HepG2 (cell line): Measurements from ENCODE around the gene LRP5. TPM values are rescaled to one million over a fixed set of nuclear protein-coding genes. Genes with fewer than 3 reads are reported as not detected.

ENCODE experiments used
- ATF1 ChIP-seq: IDR thresholded peaks from 2 replicates; pipeline ENCODE4 v1.6.1; 2016; ENCODE audit warnings: mild to moderate bottlenecking, control low read depth
- ELF4 ChIP-seq: sonication (generic); formaldehyde crosslinking; IDR thresholded peaks from 2 replicates; pipeline ENCODE4 v1.5.0; 2020; ENCODE audit warnings: missing genetic modification reagents, mild to moderate bottlenecking, moderate library complexity, borderline replicate concordance
- FOXM1 ChIP-seq: sonication (generic); formaldehyde crosslinking; IDR thresholded peaks from 2 replicates; pipeline ENCODE4 v1.5.0; 2020; ENCODE audit warnings: missing genetic modification reagents
- HOXD1 ChIP-seq: sonication (generic); formaldehyde crosslinking; IDR thresholded peaks from 2 replicates; pipeline ENCODE4 v1.5.0; 2020; ENCODE audit warnings: missing genetic modification reagents
- MEF2D ChIP-seq: sonication (generic); formaldehyde crosslinking; IDR thresholded peaks from 2 replicates; pipeline ENCODE4 v1.5.1; 2020; ENCODE audit warnings: mild to moderate bottlenecking, missing genetic modification reagents
- MYNN ChIP-seq: sonication (generic); formaldehyde crosslinking; IDR thresholded peaks from 2 replicates; pipeline ENCODE4 v1.4.0; 2020; ENCODE audit warnings: mild to moderate bottlenecking, low read depth, missing genetic modification reagents
- PPARG ChIP-seq: conservative IDR thresholded peaks from 2 replicates; pipeline ENCODE4 v1.6.1; 2016; ENCODE audit warnings: missing biosample characterization, missing genetic modification reagents
- SALL2 ChIP-seq: sonication (generic); formaldehyde crosslinking; IDR thresholded peaks from 2 replicates; pipeline ENCODE4 v1.8.1; 2023; ENCODE audit warnings: mild to moderate bottlenecking, missing genetic modification reagents, inconsistent platforms
- SOX6 ChIP-seq, 2 experiments: fragments of 450-650 bp in 1 of 2; sonication (generic) in 1 of 2; formaldehyde crosslinking in 1 of 2; IDR thresholded peaks; 2 replicates each; pipeline versions ENCODE4 v1.4.0 to v1.6.1; 2017 to 2020; ENCODE audit warnings: antibody characterized with exemption in 1 of 2, mild to moderate bottlenecking in 1 of 2, missing genetic modification reagents in 1 of 2
- ZNF335 ChIP-seq: sonication (generic); formaldehyde crosslinking; IDR thresholded peaks from 2 replicates; pipeline ENCODE4 v1.4.0; 2020; ENCODE audit warnings: missing genetic modification reagents
- ZNF512 ChIP-seq: sonication (generic); formaldehyde crosslinking; IDR thresholded peaks from 2 replicates; pipeline ENCODE4 v1.4.0; 2020; ENCODE audit warnings: mild to moderate bottlenecking, missing genetic modification reagents
- polyA plus RNA-seq, 8 experiments: library from polyadenylated mRNA; depleted of rRNA in 3 of 8; stranded (reverse) in 7 of 8; unstranded in 1 of 8; fragments of >200 nt; fragmentation: Illumina TruSeq in 4 of 8; extraction: Trizol in 4 of 8; gene quantifications; 2 replicates each; pipeline versions ENCODE4 v1.2.1 to v1.2.3, GENCODE V29; 2011 to 2016; ENCODE audit warnings: low read depth in 4 of 8, missing spikeins in 1 of 8, mixed read lengths in 1 of 8; ENCODE audit not compliant: insufficient read depth in 1 of 8
- total RNA-seq, 5 experiments: library from RNA; depleted of rRNA; stranded (reverse); fragments of >200 nt; fragmentation: Illumina TruSeq; extraction: Trizol; gene quantifications; 2 replicates each; pipeline ENCODE4 v1.2.3, GENCODE V29; 2016; ENCODE audit warnings: low read depth in 1 of 5
- TF ChIP-seq, protein P1 (sequence below): sonication (generic); formaldehyde crosslinking; IDR thresholded peaks from 2 replicates; pipeline ENCODE4 v1.5.0; 2020; ENCODE audit warnings: mild to moderate bottlenecking, low read depth, missing genetic modification reagents, borderline replicate concordance
- TF ChIP-seq, protein P2 (sequence below): sonication (generic); formaldehyde crosslinking; IDR thresholded peaks from 2 replicates; pipeline ENCODE4 v1.9.0; 2021; ENCODE audit warnings: missing genetic modification reagents, mild to moderate bottlenecking, borderline replicate concordance
- TF ChIP-seq, protein P3 (sequence below): IDR thresholded peaks from 2 replicates; pipeline ENCODE4 v1.6.1; 2016; ENCODE audit warnings: missing compliant biosample characterization, missing genetic modification reagents, borderline replicate concordance
- TF ChIP-seq, protein P4 (sequence below): sonication (generic); formaldehyde crosslinking; IDR thresholded peaks from one replicate; pipeline ENCODE4 v1.5.1; 2020; ENCODE audit warnings: mild to moderate bottlenecking, missing genetic modification reagents; ENCODE audit errors: not compliant biosample characterization

The LRP5 gene
- total and polyA plus RNA-seq, 2 of the 13 experiments (the other 11 are each of a cell fraction or from before 2014, with no cell fraction given): 40.4 to 64.0 TPM

DNA sequence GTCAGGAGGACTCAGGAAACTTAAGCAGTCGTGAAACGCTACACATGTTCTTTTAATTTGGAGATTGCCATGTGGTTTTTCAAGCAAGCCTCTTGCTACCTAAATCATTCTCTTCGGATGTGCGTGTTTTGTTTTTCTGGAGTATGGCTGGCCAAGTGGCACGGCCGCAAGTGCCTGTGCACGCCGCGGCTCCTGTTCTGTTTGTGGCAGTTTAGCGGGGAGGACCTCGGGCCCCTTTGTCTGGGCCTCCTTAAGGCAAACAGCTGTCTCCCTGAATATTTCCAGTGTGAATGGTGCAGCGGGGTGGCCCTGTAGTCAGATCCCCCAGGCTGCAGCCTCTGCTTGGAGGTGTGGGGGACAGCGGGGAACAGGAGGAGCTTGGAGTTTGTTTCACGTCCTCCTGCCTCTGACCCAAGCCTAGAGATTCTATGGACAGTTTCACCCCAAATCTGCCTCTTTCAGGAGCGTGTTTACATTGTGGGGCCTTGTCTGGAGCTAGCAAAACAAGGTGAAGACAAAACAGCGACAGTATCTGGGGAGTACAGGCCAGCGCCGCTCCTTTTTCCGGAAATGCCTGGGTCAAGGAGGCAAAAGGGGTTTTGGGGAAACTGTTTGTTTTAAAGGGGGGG lies 1.3 kb downstream of the LRP5 start (continued):
- TF ChIP-seq ATF1: no peak
- no peak for TF ChIP-seq ELF4 (CRISPR knock-in tag)
- TF ChIP-seq, protein P1, sequence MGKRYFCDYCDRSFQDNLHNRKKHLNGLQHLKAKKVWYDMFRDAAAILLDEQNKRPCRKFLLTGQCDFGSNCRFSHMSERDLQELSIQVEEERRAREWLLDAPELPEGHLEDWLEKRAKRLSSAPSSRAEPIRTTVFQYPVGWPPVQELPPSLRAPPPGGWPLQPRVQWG (CRISPR knock-in tag): no peak
- TF ChIP-seq, protein P2, sequence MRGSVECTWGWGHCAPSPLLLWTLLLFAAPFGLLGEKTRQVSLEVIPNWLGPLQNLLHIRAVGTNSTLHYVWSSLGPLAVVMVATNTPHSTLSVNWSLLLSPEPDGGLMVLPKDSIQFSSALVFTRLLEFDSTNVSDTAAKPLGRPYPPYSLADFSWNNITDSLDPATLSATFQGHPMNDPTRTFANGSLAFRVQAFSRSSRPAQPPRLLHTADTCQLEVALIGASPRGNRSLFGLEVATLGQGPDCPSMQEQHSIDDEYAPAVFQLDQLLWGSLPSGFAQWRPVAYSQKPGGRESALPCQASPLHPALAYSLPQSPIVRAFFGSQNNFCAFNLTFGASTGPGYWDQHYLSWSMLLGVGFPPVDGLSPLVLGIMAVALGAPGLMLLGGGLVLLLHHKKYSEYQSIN: no peak
- TF ChIP-seq ZNF335: no peak
- no peak for TF ChIP-seq MEF2D (CRISPR knock-in tag)
- TF ChIP-seq, protein P3, sequence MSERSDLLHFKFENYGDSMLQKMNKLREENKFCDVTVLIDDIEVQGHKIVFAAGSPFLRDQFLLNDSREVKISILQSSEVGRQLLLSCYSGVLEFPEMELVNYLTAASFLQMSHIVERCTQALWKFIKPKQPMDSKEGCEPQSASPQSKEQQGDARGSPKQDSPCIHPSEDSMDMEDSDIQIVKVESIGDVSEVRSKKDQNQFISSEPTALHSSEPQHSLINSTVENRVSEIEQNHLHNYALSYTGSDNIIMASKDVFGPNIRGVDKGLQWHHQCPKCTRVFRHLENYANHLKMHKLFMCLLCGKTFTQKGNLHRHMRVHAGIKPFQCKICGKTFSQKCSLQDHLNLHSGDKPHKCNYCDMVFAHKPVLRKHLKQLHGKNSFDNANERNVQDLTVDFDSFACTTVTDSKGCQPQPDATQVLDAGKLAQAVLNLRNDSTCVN (CRISPR knock-in tag): peak; percentile 93
- TF ChIP-seq HOXD1 (CRISPR knock-in tag): no peak
- TF ChIP-seq, protein P4, sequence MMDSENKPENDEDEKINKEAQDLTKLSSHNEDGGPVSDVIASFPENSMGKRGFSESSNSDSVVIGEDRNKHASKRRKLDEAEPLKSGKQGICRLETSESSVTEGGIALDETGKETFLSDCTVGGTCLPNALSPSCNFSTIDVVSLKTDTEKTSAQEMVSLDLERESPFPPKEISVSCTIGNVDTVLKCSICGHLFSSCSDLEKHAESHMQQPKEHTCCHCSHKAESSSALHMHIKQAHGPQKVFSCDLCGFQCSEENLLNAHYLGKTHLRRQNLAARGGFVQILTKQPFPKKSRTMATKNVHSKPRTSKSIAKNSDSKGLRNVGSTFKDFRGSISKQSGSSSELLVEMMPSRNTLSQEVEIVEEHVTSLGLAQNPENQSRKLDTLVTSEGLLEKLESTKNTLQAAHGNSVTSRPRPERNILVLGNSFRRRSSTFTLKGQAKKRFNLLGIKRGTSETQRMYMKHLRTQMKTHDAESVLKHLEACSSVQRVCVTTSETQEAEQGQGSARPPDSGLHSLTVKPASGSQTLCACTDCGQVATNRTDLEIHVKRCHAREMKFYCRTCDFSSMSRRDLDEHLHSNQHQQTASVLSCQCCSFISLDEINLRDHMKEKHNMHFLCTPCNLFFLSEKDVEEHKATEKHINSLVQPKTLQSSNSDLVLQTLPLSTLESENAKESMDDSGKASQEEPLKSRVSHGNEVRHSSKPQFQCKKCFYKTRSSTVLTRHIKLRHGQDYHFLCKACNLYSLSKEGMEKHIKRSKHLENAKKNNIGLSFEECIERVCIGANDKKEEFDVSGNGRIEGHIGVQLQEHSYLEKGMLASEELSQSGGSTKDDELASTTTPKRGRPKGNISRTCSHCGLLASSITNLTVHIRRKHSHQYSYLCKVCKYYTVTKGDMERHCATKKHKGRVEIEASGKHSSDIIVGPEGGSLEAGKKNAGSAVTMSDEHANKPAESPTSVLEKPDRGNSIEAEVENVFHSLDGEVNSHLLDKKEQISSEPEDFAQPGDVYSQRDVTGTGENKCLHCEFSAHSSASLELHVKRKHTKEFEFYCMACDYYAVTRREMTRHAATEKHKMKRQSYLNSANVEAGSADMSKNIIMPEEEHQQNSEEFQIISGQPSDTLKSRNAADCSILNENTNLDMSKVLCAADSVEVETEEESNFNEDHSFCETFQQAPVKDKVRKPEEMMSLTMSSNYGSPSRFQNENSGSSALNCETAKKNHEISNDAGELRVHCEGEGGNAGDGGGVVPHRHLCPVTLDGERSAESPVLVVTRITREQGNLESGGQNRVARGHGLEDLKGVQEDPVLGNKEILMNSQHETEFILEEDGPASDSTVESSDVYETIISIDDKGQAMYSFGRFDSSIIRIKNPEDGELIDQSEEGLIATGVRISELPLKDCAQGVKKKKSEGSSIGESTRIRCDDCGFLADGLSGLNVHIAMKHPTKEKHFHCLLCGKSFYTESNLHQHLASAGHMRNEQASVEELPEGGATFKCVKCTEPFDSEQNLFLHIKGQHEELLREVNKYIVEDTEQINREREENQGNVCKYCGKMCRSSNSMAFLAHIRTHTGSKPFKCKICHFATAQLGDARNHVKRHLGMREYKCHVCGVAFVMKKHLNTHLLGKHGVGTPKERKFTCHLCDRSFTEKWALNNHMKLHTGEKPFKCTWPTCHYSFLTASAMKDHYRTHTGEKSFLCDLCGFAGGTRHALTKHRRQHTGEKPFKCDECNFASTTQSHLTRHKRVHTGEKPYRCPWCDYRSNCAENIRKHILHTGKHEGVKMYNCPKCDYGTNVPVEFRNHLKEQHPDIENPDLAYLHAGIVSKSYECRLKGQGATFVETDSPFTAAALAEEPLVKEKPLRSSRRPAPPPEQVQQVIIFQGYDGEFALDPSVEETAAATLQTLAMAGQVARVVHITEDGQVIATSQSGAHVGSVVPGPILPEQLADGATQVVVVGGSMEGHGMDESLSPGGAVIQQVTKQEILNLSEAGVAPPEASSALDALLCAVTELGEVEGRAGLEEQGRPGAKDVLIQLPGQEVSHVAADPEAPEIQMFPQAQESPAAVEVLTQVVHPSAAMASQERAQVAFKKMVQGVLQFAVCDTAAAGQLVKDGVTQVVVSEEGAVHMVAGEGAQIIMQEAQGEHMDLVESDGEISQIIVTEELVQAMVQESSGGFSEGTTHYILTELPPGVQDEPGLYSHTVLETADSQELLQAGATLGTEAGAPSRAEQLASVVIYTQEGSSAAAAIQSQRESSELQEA (CRISPR knock-in tag): no peak
- TF ChIP-seq SALL2: no peak
- TF ChIP-seq ZNF512 (CRISPR knock-in tag): no peak
- TF ChIP-seq PPARG (CRISPR knock-in tag): no peak; the same call in 1 of the 2 replicates
- 0 out of 2 replicates have a peak, but pooled peaks have one; percentile 45 for TF ChIP-seq MYNN (CRISPR knock-in tag)
- no peak for TF ChIP-seq SOX6 (IDR thresholded peaks at IDR 0.05)
- TF ChIP-seq SOX6 (CRISPR knock-in tag; IDR thresholded peaks at IDR 0.05): peak; percentile 14; the same call in 1 of the 2 replicates
- TF ChIP-seq FOXM1 (CRISPR knock-in tag): no peak
